GM12891 (cell line): ENCODE data around the gene IGSF8.

Source experiments
- POLR2A ChIP-seq: IDR thresholded peaks from 2 replicates; pipeline ENCODE4 v1.6.1; 2011; ENCODE audit warnings: low read depth, low read length, control low read depth
- POLR2AphosphoS5 ChIP-seq: IDR thresholded peaks from 2 replicates; pipeline ENCODE4 v1.6.1; 2011; ENCODE audit warnings: low read depth, low read length, control low read depth
- TAF1 ChIP-seq: IDR thresholded peaks from 2 replicates; pipeline ENCODE4 v1.6.1; 2011; ENCODE audit warnings: low read depth, low read length, control low read depth

DNA sequence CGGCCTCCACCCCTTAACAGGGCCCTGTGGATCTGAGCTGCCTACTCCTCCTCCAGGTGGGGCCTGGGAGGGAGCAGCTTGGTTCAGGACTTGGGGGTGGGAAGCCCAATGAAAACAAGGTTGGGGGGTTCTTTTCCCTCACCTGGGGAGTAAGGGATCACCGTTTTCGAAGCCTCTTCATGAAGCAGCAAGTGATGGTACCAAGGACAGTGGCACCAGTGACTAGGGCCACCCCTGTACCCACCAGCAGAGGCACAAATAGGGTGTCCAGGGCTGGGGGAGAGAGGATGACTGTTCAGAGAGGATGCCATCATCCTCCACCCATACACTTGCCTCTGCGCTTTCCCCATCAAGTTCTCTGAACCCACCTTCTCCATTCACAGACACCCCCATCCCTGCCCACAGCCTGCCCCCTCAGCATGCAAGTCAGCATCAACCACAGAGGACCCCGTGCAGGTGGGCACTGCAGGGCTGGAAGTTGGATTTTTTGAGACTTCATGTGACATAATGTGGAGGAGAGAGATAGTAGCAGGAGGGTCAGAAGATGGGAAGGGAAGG is 6.7 kb downstream of the IGSF8 start:
- no peak for TF ChIP-seq POLR2A
- no peak for TF ChIP-seq POLR2AphosphoS5
- no peak for TF ChIP-seq TAF1
